ENCODE measurements around the gene SEC14L1.

DNA sequence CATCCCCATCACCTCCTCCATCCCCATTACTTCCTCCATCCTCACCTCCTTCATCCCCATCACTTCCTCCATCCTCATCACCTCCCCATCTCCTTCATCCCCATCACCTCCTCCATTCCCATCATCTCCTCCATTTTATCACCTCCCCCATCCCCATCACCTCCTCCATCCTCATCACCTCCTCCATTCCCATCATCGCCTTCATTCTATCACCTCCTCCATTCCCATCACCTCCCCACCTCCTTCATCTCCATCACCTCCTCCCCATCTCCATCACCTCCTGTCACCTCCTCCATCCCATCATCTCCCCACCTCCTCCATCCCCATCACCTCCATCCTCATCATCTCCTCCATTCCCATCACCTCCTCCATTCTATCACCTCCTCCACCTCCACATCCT, 116.4 kb downstream of the SEC14L1 start:
- TF ChIP-seq, protein P1, sequence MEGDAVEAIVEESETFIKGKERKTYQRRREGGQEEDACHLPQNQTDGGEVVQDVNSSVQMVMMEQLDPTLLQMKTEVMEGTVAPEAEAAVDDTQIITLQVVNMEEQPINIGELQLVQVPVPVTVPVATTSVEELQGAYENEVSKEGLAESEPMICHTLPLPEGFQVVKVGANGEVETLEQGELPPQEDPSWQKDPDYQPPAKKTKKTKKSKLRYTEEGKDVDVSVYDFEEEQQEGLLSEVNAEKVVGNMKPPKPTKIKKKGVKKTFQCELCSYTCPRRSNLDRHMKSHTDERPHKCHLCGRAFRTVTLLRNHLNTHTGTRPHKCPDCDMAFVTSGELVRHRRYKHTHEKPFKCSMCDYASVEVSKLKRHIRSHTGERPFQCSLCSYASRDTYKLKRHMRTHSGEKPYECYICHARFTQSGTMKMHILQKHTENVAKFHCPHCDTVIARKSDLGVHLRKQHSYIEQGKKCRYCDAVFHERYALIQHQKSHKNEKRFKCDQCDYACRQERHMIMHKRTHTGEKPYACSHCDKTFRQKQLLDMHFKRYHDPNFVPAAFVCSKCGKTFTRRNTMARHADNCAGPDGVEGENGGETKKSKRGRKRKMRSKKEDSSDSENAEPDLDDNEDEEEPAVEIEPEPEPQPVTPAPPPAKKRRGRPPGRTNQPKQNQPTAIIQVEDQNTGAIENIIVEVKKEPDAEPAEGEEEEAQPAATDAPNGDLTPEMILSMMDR (conservative IDR thresholded peaks at IDR 0.05; ENCODE audit: low read depth, low read length) = no peak
- TF ChIP-seq EZH2 (IDR thresholded peaks at IDR 0.05; ENCODE audit: borderline replicate concordance, low read depth, low read length, poor library complexity, severe bottlenecking) = no peak

Measured in A673 (cell line).